22Rv1 (cell line): Measurements from ENCODE around the gene KCNJ5.

Experiments
- H3K27ac ChIP-seq: fragments of 450-650 bp; 2 replicates; pipeline ENCODE4 v1.5.1; 2017
- CTCF ChIP-seq: fragments of 450-650 bp; IDR thresholded peaks from 2 replicates; pipeline ENCODE4 v1.5.1; 2017; ENCODE audit warnings: mild to moderate bottlenecking
- ZFX ChIP-seq: fragments of 450-650 bp; IDR thresholded peaks from 2 replicates; pipeline ENCODE4 v1.6.1; 2017; ENCODE audit warnings: antibody characterized with exemption, borderline replicate concordance

Gene KCNJ5

DNA sequence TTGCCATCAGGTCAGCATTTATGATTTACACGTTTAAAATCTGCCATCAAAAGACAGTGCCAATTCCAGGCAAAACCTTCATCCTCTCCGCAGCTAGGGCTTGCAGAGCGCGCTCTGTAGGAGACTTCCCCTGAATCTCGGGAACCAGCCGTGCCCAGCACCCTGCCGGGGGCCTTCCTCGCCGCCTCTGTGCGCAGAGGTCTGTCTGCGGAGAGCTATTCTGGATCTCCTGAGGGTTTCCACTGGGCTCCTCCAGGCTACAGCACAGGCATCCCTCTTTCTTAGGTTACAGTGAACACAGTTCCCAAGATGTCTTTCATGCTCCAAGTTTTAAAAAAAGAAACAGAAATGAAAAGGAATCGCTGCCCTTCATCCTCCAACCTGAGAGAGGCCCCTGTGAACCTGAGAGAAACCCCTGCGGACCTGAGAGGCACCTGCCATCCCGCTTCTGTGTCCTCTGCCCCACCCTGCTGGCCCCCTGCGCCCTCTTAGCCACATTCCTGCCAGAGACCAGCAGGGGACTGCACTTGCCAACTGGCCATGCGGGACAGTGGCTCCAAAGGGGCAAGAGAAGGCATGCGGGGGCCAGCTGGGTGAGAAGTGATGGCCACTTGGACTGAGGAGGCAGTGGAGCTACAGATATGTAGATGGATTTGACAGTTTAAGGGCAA lies 35.4 kb downstream of the KCNJ5 start:
- TF ChIP-seq CTCF (no peak), ZFX (no peak)
- H3K27ac ChIP-seq = no peak overlapping the region

DNA sequence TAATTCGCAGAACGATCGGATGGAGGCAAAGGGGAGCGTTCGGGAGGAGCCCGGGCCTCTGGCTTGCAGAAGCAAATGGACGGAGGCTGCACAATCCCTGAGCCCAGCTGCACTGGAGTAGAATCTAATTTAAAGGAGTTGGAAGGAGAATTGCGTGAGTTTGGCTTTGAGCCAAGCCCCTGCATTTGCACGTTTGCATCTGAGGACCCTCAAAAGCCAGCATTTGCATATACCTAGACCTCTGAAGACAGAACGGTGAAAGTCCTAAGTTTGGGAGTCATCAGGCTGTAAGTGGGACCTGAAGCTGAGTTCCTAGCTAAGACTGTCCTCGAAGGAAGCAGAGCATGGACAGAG lies 35.9 kb downstream of the KCNJ5 start:
- TF ChIP-seq ZFX (no peak), CTCF (no peak)
- H3K27ac ChIP-seq = no peak overlapping the region

GRCh38 chr11:128927683-128928336 lies 36.7 kb downstream of the KCNJ5 start:
- no peak overlapping the region for H3K27ac ChIP-seq
- TF ChIP-seq CTCF (no peak), ZFX (no peak)

GRCh38 chr11:128928400-128928799 lies 37.2 kb downstream of the KCNJ5 start:
- H3K27ac ChIP-seq = no peak overlapping the region
- TF ChIP-seq CTCF = no peak
- no peak for TF ChIP-seq ZFX

- TF ChIP-seq ZFX (no peak), CTCF (no peak)
- H3K27ac ChIP-seq = no peak overlapping the region
Observed at GRCh38 chr11:128929468-128929867, 38.3 kb downstream of the KCNJ5 start.

GRCh38 chr11:128929991-128930390 lies 38.8 kb downstream of the KCNJ5 start:
- TF ChIP-seq ZFX = no peak
- no peak overlapping the region for H3K27ac ChIP-seq

DNA sequence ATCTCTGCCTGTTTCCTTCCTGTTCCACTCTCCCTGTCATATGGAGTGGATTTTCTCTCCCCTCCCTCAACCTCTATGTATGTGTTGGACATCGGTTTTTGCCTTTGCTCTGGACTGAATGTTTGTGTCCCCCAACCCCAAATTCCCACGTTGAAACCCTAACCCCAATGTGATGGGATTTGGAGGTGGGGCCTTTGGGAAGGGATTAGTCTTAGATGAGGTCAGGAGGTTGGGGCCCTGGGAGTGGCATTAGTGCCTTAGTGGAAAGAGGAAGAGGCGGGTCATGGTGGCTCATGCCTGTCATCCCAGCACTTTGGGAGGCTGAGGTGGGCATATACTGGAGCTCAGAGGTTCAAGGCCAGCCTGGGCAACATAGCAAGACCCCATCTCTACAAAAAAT lies 39.9 kb downstream of the KCNJ5 start:
- no peak for TF ChIP-seq CTCF
- no peak for TF ChIP-seq ZFX
- no peak overlapping the region for H3K27ac ChIP-seq
